Measurements from ENCODE around the gene TUBA3C. TPM values are rescaled to one million over a fixed set of nuclear protein-coding genes. Genes with fewer than 3 reads are reported as not detected.

TUBA3C gene
- total and polyA plus RNA-seq, 3 experiments from 2014 or later, result not detected

- H3K27me3 Mint-ChIP-seq, result peaks cover 0 to 2% of the 10 kb centered on the region in 2 donors
- DNase-seq, result no peak
- H3K4me1 ChIP-seq (ENCODE audit: insufficient read depth, low read length), result no peaks in the 10 kb centered on the region
- H3K4me1 Mint-ChIP-seq, result no peaks in the 10 kb centered on the region
- H3K36me3 Mint-ChIP-seq, result no peaks in the 10 kb centered on the region
- H3K9me3 Mint-ChIP-seq, result peaks cover 0 to 9% (median 3%) of the 10 kb centered on the region in 5 donors
- ChIA-PET POLR2A (no interaction called here), CTCF (no interaction called here)
- H3K27ac ChIP-seq (ENCODE audit: low read depth, low read length), result no peak overlapping the region
- no peak overlapping the region for H3K4me3 ChIP-seq (ENCODE audit: low read length)
- no peaks in the 10 kb centered on the region for H3K27me3 ChIP-seq (ENCODE audit: insufficient read depth, low read length, poor library complexity, severe bottlenecking)
- H3K9me3 ChIP-seq (ENCODE audit: low read length), result no peaks in the 10 kb centered on the region
- no peak overlapping the region for H3K4me3 Mint-ChIP-seq
- no peak overlapping the region for H3K27ac Mint-ChIP-seq
- H3K36me3 ChIP-seq (ENCODE audit: insufficient read depth, low read length), result no peaks in the 10 kb centered on the region
Measured at GRCh38 chr13:19158006-19158405, 23.6 kb downstream of the TUBA3C start.

- H3K27ac Mint-ChIP-seq, result no peak overlapping the region
- no peak overlapping the region for H3K27ac ChIP-seq (ENCODE audit: low read depth, low read length)
- H3K9me3 ChIP-seq (ENCODE audit: low read length), result no peaks in the 10 kb centered on the region
- CTCF ChIA-PET, result interaction anchor here (1.4 kb wide), 1 partner anchor 10 kb away, joined by 3 read pairs; no protein-coding TSS in a partner anchor
- no peaks in the 10 kb centered on the region for H3K27me3 ChIP-seq (ENCODE audit: insufficient read depth, low read length, poor library complexity, severe bottlenecking)
- no peaks in the 10 kb centered on the region for H3K36me3 ChIP-seq (ENCODE audit: insufficient read depth, low read length)
- POLR2A ChIA-PET, result no interaction called here
- H3K4me1 ChIP-seq (ENCODE audit: insufficient read depth, low read length), result no peaks in the 10 kb centered on the region
- H3K4me3 ChIP-seq (ENCODE audit: low read length), result no peak overlapping the region
- no peaks in the 10 kb centered on the region for H3K36me3 Mint-ChIP-seq
- peaks cover 0 to 4% (median 0%) of the 10 kb centered on the region in 5 donors for H3K9me3 Mint-ChIP-seq
- H3K27me3 Mint-ChIP-seq, result peaks cover 0 to under 1% of the 10 kb centered on the region in 2 donors
- H3K4me1 Mint-ChIP-seq, result no peaks in the 10 kb centered on the region
- H3K4me3 Mint-ChIP-seq, result no peak overlapping the region
- no peak for DNase-seq
Measured at GRCh38 chr13:19157461-19157860, 24.2 kb downstream of the TUBA3C start.

- peaks cover 0 to 4% (median 0%) of the 10 kb centered on the region in 5 donors for H3K9me3 Mint-ChIP-seq
- POLR2A ChIA-PET, result no interaction called here
- no peaks in the 10 kb centered on the region for H3K9me3 ChIP-seq (ENCODE audit: low read length)
- no peaks in the 10 kb centered on the region for H3K36me3 ChIP-seq (ENCODE audit: insufficient read depth, low read length)
- no peaks in the 10 kb centered on the region for H3K27me3 Mint-ChIP-seq
- H3K27me3 ChIP-seq (ENCODE audit: insufficient read depth, low read length, poor library complexity, severe bottlenecking), result no peaks in the 10 kb centered on the region
- no peak overlapping the region for H3K27ac Mint-ChIP-seq
- no peaks in the 10 kb centered on the region for H3K4me1 Mint-ChIP-seq
- no peak overlapping the region for H3K4me3 ChIP-seq (ENCODE audit: low read length)
- no peaks in the 10 kb centered on the region for H3K36me3 Mint-ChIP-seq
- CTCF ChIA-PET, result interaction anchor here (1.4 kb wide), 1 partner anchor 9 kb away, joined by 3 read pairs; no protein-coding TSS in a partner anchor
- H3K27ac ChIP-seq (ENCODE audit: low read depth, low read length), result no peak overlapping the region
- no peaks in the 10 kb centered on the region for H3K4me1 ChIP-seq (ENCODE audit: insufficient read depth, low read length)
- no peak overlapping the region for H3K4me3 Mint-ChIP-seq
- DNase-seq, result no peak
Measured at GRCh38 chr13:19156013-19156825, 25.4 kb downstream of the TUBA3C start.

GRCh38 chr13:19155321-19155861 is 26.2 kb downstream of the TUBA3C start:
- Mint-ChIP-seq H3K27me3 (no peaks in the 10 kb centered on the region), H3K4me1 (no peaks in the 10 kb centered on the region), H3K4me3 (no peak overlapping the region), H3K9me3 (peaks cover 0 to 4% (median 0%) of the 10 kb centered on the region in 5 donors), H3K36me3 (no peaks in the 10 kb centered on the region), H3K27ac (no peak overlapping the region)
- H3K36me3 ChIP-seq (ENCODE audit: insufficient read depth, low read length), result no peaks in the 10 kb centered on the region
- H3K4me1 ChIP-seq (ENCODE audit: insufficient read depth, low read length), result no peaks in the 10 kb centered on the region
- no peaks in the 10 kb centered on the region for H3K9me3 ChIP-seq (ENCODE audit: low read length)
- no peaks in the 10 kb centered on the region for H3K27me3 ChIP-seq (ENCODE audit: insufficient read depth, low read length, poor library complexity, severe bottlenecking)
- CTCF ChIA-PET, result no interaction called here
- POLR2A ChIA-PET, result no interaction called here
- no peak overlapping the region for H3K4me3 ChIP-seq (ENCODE audit: low read length)
- DNase-seq, result no peak
- H3K27ac ChIP-seq (ENCODE audit: low read depth, low read length), result no peak overlapping the region

- no peaks in the 10 kb centered on the region for H3K36me3 Mint-ChIP-seq
- no peak overlapping the region for H3K4me3 Mint-ChIP-seq
- H3K9me3 Mint-ChIP-seq, result peaks cover 0 to 3% (median under 1%) of the 10 kb centered on the region in 5 donors
- H3K36me3 ChIP-seq (ENCODE audit: insufficient read depth, low read length), result no peaks in the 10 kb centered on the region
- H3K27ac Mint-ChIP-seq, result no peak overlapping the region
- CTCF ChIA-PET, result no interaction called here
- no peaks in the 10 kb centered on the region for H3K4me1 ChIP-seq (ENCODE audit: insufficient read depth, low read length)
- no peaks in the 10 kb centered on the region for H3K27me3 Mint-ChIP-seq
- no peaks in the 10 kb centered on the region for H3K27me3 ChIP-seq (ENCODE audit: insufficient read depth, low read length, poor library complexity, severe bottlenecking)
- no peak overlapping the region for H3K4me3 ChIP-seq (ENCODE audit: low read length)
- POLR2A ChIA-PET, result no interaction called here
- H3K27ac ChIP-seq (ENCODE audit: low read depth, low read length), result no peak overlapping the region
- no peak for DNase-seq
- no peaks in the 10 kb centered on the region for H3K4me1 Mint-ChIP-seq
- no peaks in the 10 kb centered on the region for H3K9me3 ChIP-seq (ENCODE audit: low read length)
Measured at GRCh38 chr13:19154843-19155242, 26.8 kb downstream of the TUBA3C start.

- Histone ChIP-seq H3K27ac (ENCODE audit: low read depth, low read length) (no peak overlapping the region), H3K36me3 (ENCODE audit: insufficient read depth, low read length) (no peaks in the 10 kb centered on the region), H3K4me3 (ENCODE audit: low read length) (no peak overlapping the region), H3K4me1 (ENCODE audit: insufficient read depth, low read length) (no peaks in the 10 kb centered on the region), H3K27me3 (ENCODE audit: insufficient read depth, low read length, poor library complexity, severe bottlenecking) (no peaks in the 10 kb centered on the region), H3K9me3 (ENCODE audit: low read length) (no peaks in the 10 kb centered on the region)
- CTCF ChIA-PET, result no interaction called here
- POLR2A ChIA-PET, result no interaction called here
- no peaks in the 10 kb centered on the region for H3K27me3 Mint-ChIP-seq
- no peak for DNase-seq
- no peak overlapping the region for H3K27ac Mint-ChIP-seq
- no peaks in the 10 kb centered on the region for H3K4me1 Mint-ChIP-seq
- no peaks in the 10 kb centered on the region for H3K36me3 Mint-ChIP-seq
- H3K9me3 Mint-ChIP-seq, result peaks cover 1 to 4% (median 3%) of the 10 kb centered on the region in 5 donors
- no peak overlapping the region for H3K4me3 Mint-ChIP-seq
Measured at GRCh38 chr13:19153782-19154450, 27.7 kb downstream of the TUBA3C start.

- POLR2A ChIA-PET, result no interaction called here
- Histone ChIP-seq H3K27ac (ENCODE audit: low read depth, low read length) (no peak overlapping the region), H3K4me1 (ENCODE audit: insufficient read depth, low read length) (no peaks in the 10 kb centered on the region), H3K4me3 (ENCODE audit: low read length) (no peak overlapping the region), H3K27me3 (ENCODE audit: insufficient read depth, low read length, poor library complexity, severe bottlenecking) (no peaks in the 10 kb centered on the region), H3K9me3 (ENCODE audit: low read length) (no peaks in the 10 kb centered on the region), H3K36me3 (ENCODE audit: insufficient read depth, low read length) (no peaks in the 10 kb centered on the region)
- Mint-ChIP-seq H3K27ac (no peak overlapping the region), H3K4me3 (no peak overlapping the region), H3K36me3 (no peaks in the 10 kb centered on the region), H3K27me3 (no peaks in the 10 kb centered on the region), H3K4me1 (no peaks in the 10 kb centered on the region), H3K9me3 (peaks cover 1 to 11% (median 9%) of the 10 kb centered on the region in 5 donors)
- DNase-seq, result no peak
- CTCF ChIA-PET, result no interaction called here
Measured at GRCh38 chr13:19152403-19152802, 29.2 kb downstream of the TUBA3C start.

GRCh38 chr13:19151581-19152263 is 29.9 kb downstream of the TUBA3C start:
- POLR2A ChIA-PET, result no interaction called here
- no peaks in the 10 kb centered on the region for H3K4me1 ChIP-seq (ENCODE audit: insufficient read depth, low read length)
- no peaks in the 10 kb centered on the region for H3K27me3 ChIP-seq (ENCODE audit: insufficient read depth, low read length, poor library complexity, severe bottlenecking)
- no peaks in the 10 kb centered on the region for H3K36me3 ChIP-seq (ENCODE audit: insufficient read depth, low read length)
- H3K4me3 ChIP-seq (ENCODE audit: low read length), result no peak overlapping the region
- Mint-ChIP-seq H3K36me3 (no peaks in the 10 kb centered on the region), H3K4me1 (no peaks in the 10 kb centered on the region), H3K4me3 (no peak overlapping the region), H3K9me3 (peaks cover 1 to 11% (median 9%) of the 10 kb centered on the region in 5 donors), H3K27me3 (no peaks in the 10 kb centered on the region), H3K27ac (no peak overlapping the region)
- H3K9me3 ChIP-seq (ENCODE audit: low read length), result no peaks in the 10 kb centered on the region
- no peak overlapping the region for H3K27ac ChIP-seq (ENCODE audit: low read depth, low read length)
- CTCF ChIA-PET, result no interaction called here
- DNase-seq, result no peak
